HCT116 (cell line): ENCODE data around the gene SMARCAL1.

Source experiments
- CTCF ChIP-seq, 3 experiments: fragments of 200-600 bp in 1 of 3; sonication (generic) in 1 of 3; IDR thresholded peaks in 2 of 3; conservative IDR thresholded peaks in 1 of 3; 2 replicates each; pipeline ENCODE4 v1.5.1; 2012 to 2017; ENCODE audit warnings: low read depth in 2 of 3, low read length in 2 of 3, antibody characterized with exemption in 1 of 3, borderline replicate concordance in 1 of 3, control low read depth in 1 of 3, mild to moderate bottlenecking in 1 of 3, mixed read lengths in 1 of 3, mixed run types in 1 of 3, moderate library complexity in 1 of 3; ENCODE audit not compliant: insufficient read depth in 1 of 3
- POLR2A ChIP-seq: IDR thresholded peaks from 2 replicates; pipeline ENCODE4 v1.7.0; 2011; ENCODE audit warnings: borderline replicate concordance; ENCODE audit not compliant: insufficient read depth, insufficient read length; ENCODE audit errors: extremely low read depth
- POLR2AphosphoS5 ChIP-seq: IDR thresholded peaks from 2 replicates; pipeline ENCODE4 v1.6.1; 2011; ENCODE audit warnings: mild to moderate bottlenecking, low read depth, low read length, moderate library complexity
- RAD21 ChIP-seq: IDR thresholded peaks from 2 replicates; pipeline ENCODE4 v1.6.1; 2012; ENCODE audit warnings: low read depth, mild to moderate bottlenecking
- SP1 ChIP-seq: IDR thresholded peaks from 2 replicates; pipeline ENCODE4 v1.6.1; 2012; ENCODE audit warnings: low read depth
- ZBTB33 ChIP-seq: IDR thresholded peaks from 2 replicates; pipeline ENCODE4 v1.6.1; 2011; ENCODE audit warnings: mild to moderate bottlenecking, low read length, moderate library complexity; ENCODE audit not compliant: insufficient replicate concordance; ENCODE audit errors: extremely low read depth
- ZFX ChIP-seq: fragments of 450-650 bp; IDR thresholded peaks from 2 replicates; pipeline ENCODE4 v1.6.1; 2017

- no peak for TF ChIP-seq ZBTB33
- TF ChIP-seq RAD21: no peak
- no peak for TF ChIP-seq ZFX
- no peak for TF ChIP-seq POLR2A
- no peak for TF ChIP-seq SP1
- no peak for TF ChIP-seq CTCF (IDR thresholded peaks at IDR 0.05 in 2 of 3, conservative IDR thresholded peaks at IDR 0.05 in 1 of 3; ENCODE audit: borderline replicate concordance in 1 of 3, insufficient read depth in 1 of 3, low read depth in 2 of 3, low read length in 2 of 3)
- TF ChIP-seq POLR2AphosphoS5: no peak
These were observed 5.5 kb upstream of the SMARCAL1 start for GRCh38 chr2:216406826-216407225.
